EL (cell line): ENCODE measurements around the gene KIAA0319L.
"Not testable (repeated sequence)": the region's sequence is repeated elsewhere in the genome, so short reads cannot be mapped to it uniquely, and the experiment has no call there.

Experiments
- DNase-seq: peaks from one replicate; pipeline ENCODE4 v3.0.0-alpha.2; 2016

The KIAA0319L gene

GRCh38 chr1:35557118-35557610 is at the start of gene KIAA0319L:
KIAA0319L (minus strand) TSS chr1:35557403; CDS start chr1:35554491, 2,912 bp downstream.
- peak; percentile 74 for DNase-seq

GRCh38 chr1:35605867-35606182 is 48.6 kb upstream of the KIAA0319L start:
- DNase-seq = peak; percentile 92

- DNase-seq = peak; percentile 17
Measured at GRCh38 chr1:35605071-35605866, 48.1 kb upstream of the KIAA0319L start.

GRCh38 chr1:35603941-35604340 is 46.7 kb upstream of the KIAA0319L start:
- peak; percentile 11 for DNase-seq

GRCh38 chr1:35603468-35603867 is 46.3 kb upstream of the KIAA0319L start:
- no peak for DNase-seq

- no peak for DNase-seq
Measured at GRCh38 chr1:35600593-35600992, 43.4 kb upstream of the KIAA0319L start.

GRCh38 chr1:35599411-35599810 is 42.2 kb upstream of the KIAA0319L start:
- DNase-seq = no peak

GRCh38 chr1:35598895-35599294 is 41.7 kb upstream of the KIAA0319L start:
- DNase-seq = peak; percentile 32

- no peak for DNase-seq
Measured at GRCh38 chr1:35597870-35598269, 40.7 kb upstream of the KIAA0319L start.

GRCh38 chr1:35595684-35596083 is 38.5 kb upstream of the KIAA0319L start:
- DNase-seq = no peak

GRCh38 chr1:35594005-35594760 is 37.0 kb upstream of the KIAA0319L start:
- DNase-seq = no peak

- DNase-seq = no peak
Measured at GRCh38 chr1:35592991-35593769, 36.0 kb upstream of the KIAA0319L start.

GRCh38 chr1:35591211-35591610 is 34.0 kb upstream of the KIAA0319L start:
- no peak for DNase-seq

GRCh38 chr1:35590476-35591040 is 33.4 kb upstream of the KIAA0319L start:
- no peak for DNase-seq

GRCh38 chr1:35589516-35590427 is 32.6 kb upstream of the KIAA0319L start:
- DNase-seq = no peak

- DNase-seq = no peak
Measured at GRCh38 chr1:35588197-35588910, 31.2 kb upstream of the KIAA0319L start.

- DNase-seq = no peak
Measured at GRCh38 chr1:35587736-35588135, 30.5 kb upstream of the KIAA0319L start.

GRCh38 chr1:35586808-35587207 is 29.6 kb upstream of the KIAA0319L start:
- DNase-seq = no peak

- not testable (repeated sequence) for DNase-seq
Measured at GRCh38 chr1:35585805-35586204, 28.6 kb upstream of the KIAA0319L start.

- no peak for DNase-seq
Measured at GRCh38 chr1:35585281-35585680, 28.1 kb upstream of the KIAA0319L start.

- not testable (repeated sequence) for DNase-seq
Measured at GRCh38 chr1:35581621-35582020, 24.4 kb upstream of the KIAA0319L start.
